SIG-M5 treated with dmso at 0.1 percent for 504 hours (cell line): ENCODE measurements around the gene TSHZ2.
"Not testable (repeated sequence)": the region's sequence is repeated elsewhere in the genome, so short reads cannot be mapped to it uniquely, and the experiment has no call there.

ENCODE experiments used
- DNase-seq: peaks from one replicate; lab custom pipeline; 2025; ENCODE audit not compliant: unreplicated experiment; lab: John Stamatoyannopoulos, UW

TSHZ2 gene

DNA sequence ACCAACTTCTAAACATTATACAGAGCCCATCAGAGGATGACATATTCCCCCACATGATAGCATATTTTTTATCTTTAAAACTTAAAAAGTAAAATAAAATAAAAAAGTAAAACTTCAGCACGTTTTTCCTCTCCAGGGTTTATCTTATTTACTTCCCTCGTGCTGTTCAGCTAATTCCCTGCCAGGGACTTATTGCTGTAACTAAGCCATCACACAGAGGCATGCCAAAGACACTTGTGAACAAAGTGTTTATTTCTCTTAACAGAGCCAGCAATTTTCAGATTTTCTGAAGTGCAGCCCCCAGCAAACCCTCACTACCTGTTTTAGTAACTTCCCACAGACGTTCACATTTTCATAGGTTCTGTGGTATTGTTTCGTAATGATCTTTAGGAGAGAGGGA, 327.7 kb downstream of the TSHZ2 start:
- DNase-seq = no peak

DNA sequence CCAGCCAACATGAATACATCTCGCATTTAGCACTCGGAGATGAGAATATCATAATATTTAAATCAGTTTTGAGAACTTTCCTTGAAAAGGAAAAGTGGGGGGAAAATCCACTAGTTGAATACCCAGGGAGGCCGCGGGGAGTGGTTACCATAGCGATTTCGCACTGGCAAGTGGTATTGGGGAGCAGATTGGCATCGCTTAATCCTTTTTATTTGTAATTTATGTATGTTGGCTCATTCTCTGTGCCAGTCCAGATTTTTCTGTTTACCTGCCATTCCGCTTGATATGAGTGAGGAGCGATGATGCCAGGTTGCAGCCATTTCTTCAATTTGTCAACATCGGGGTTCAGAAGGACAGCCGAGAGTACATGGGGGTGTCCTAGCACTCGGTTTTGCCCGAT, 329.7 kb downstream of the TSHZ2 start:
- no peak for DNase-seq

DNA sequence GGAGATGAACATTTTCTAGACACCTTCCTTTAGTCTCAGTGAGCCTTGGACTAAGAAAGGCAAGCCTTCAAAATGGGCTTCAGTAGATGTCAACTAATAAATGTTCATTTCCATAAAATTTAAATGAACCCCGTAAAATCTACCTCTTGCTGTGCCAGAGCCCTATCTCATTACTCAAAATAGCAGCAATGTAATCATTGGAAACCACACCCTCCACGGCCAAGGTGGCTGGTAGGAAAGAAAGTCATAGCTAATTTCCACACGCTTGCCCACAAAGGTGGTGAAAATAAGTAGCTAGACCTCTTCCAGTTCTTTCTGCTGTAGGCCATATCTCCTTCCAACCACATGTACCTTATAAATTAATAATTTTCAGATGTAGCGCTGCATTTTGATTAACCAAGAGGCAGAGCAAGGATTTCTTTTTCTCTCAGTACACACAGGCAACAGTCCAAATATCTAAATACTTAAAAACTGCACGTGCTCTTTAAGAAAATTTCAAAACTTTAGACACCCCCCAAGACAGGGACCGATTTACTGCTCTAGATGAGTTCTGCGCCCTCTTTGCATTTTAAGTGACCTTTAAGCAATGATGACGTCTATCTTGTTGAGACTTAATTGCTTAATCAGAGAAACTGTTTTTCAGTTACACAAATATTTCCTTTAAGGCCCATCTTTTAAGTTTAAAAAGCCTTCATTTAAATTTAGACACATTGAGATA, 330.7 kb downstream of the TSHZ2 start:
- no peak for DNase-seq

DNA sequence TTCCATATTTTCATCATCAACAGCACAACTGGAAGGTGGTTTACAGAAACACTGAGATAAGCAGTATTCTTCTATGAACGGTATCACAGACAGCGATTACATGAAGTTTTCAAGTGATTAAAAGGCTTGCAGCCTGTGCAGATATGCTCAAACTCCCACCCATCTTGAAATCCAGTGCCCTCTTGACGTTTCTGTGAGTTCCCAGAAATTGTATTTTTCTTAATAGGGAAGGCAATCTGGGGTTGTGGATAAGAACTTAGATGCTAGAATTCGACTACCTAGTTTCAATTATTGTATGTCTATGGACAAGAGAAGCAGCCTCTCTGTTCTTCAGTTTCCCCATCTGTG, 331.2 kb downstream of the TSHZ2 start:
- no peak for DNase-seq

DNA sequence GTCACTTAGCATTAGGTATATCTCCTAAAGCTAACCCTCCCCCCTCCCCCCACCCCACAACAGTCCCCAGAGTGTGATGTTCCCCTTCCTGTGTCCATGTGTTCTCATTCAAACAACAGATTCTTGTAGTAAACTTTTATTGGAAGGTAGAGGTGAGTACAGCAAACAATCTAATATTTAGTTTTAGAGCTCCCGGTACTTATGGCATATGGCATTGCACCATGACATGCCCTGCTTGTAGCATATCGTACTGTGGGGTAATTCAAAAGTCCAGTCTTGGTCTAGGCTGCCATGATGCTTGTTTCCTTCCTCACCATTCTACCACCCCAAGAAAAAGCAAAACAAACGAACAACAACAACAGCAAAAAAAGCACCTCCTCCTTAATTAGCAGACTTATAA, 332.0 kb downstream of the TSHZ2 start:
- no peak for DNase-seq

DNA sequence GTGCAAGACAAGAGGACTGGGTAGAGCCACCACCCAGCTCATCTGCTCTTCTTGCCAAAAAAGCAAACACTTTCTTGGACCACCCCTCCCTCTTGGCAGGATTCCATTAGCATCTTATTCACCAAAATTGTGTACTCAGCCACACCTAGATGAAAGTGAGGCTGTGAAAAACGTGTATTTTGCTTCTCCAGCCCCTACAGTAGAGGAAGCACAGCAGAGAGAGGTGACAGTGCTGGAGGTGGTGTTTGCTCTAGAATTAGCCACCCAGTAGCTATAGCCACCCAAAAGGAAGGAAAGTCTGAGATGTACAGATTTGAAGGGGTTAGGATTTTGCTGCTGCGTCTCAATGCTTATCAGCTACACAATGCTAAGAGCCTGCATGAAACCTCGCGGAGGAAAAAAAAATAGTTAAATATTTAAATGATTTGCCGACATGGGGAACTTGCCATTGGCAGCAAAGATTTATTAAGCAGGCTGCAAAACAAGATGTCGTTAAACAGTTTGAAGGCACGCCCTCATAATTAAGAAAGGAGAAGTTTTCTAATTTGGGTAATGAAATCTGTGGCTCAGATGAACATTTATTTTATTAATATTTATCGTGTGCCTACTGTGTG, 334.1 kb downstream of the TSHZ2 start:
- no peak for DNase-seq

DNA sequence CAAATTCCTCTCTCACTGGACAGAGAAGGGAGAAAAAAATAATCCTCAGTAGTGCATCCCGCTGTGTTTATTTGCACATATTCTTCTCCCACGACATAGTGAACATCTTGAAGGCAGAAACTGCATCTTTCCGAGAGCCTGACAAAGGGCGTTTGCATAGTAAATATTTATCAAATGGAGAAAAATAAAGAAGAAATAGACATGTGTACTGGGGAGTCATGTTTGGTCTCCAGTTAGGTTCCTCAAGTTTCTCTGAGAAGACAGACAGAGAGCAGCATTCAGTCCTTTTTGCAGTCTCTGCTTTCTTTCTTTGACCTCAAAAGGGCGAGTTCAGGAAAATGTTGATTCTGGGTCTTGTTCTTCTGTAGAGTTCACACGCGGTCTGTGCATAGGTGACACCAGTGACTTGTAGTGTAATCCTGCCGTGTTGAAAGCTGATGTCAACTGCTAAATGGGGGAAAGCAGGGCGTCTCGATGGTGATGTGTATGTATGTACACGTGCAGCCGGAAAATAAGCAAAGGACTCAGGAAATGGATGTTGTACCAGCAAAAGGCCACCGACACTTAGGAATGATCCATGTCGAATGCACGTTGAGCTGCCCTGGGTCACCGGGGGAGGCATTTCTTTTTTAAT, 335.9 kb downstream of the TSHZ2 start:
- no peak for DNase-seq

DNA sequence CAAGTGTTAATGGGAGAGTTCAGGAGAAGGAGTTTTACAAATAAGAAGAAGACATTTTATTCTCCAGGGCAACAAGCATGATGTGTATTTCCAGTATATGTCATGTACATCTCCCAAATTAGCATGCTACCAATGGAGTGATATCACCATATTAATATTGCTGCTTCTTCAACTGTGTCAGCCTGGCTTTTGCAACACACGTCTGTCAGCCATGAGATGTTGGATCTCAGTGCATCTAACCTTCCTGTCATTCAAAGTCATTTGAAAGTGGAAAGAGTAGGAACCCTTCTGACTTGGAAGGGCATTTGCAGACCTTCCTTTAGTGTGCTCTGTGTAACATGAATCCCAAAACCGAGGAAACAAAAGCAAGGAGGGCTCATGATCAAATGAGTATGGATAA, 337.4 kb downstream of the TSHZ2 start:
- DNase-seq = no peak

DNA sequence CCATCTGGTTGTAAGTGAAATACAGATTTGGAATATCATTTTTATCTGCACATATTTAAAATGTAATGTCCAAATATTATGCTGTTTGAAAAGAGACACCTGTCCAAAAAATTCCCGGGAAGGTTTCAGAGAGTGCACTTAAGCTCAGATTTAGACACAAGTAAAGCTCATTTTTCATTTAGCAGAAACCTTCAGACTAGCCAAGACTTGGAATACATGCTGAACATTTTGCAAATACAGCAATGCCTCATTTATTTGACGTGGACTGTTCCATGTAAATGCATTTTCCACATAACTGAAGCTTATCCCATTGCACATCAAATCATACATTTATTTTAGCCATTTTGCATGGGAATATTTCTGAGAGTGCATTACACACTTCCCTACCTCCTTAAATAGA, 340.8 kb downstream of the TSHZ2 start:
- no peak for DNase-seq

DNA sequence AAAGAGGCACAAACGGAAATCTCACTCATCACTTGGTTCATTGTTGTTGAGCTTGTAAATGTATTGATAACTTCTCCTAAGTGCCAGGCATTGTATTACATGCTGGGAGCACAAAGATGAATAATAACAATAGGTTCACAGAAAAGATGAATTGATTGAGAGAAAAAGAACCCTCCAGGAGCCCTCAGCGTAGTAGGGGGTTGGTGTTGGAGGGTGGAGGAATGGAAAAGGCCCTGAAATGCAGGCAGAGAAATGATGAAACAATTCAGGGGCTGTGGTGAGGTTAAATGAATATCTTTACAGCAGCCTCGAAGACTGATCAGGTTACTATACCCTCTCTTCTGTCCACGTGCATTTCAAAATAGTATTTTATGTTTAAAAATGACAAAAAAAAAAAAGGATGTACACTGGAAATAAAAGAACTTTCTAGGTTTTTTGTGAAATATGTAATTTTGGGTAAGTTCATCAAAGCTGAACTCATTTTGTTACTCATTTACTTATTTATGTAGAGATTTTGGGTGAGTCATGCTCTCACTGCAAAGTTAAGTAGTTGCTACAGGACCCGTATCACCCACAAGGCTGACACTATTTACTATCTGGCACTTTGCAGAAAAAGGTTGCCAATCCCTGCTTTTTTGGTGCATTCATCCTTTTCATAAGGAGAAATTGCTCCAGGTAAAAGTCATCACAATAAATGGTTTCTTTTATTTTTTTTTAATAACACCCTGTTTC, 344.2 kb downstream of the TSHZ2 start:
- DNase-seq = no peak

DNA sequence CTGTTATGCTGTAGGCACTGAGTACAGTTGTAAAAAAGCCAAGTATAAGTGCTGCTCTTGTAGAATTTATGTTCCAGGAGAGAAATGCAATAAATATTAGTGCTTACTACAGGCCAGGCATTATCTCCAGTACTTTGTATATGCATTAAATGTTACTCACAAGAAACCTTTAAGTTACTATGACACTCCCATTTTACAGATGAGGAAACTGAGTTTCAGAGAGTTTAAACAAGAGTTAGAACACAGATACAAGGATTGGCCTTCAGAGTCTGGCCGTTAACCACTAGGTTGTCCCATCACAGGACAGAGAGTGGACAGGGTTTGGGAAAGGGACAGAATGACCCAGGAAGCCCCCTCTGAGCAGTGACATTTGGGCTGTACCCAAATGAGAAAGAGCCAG, 347.0 kb downstream of the TSHZ2 start:
- DNase-seq = no peak

DNA sequence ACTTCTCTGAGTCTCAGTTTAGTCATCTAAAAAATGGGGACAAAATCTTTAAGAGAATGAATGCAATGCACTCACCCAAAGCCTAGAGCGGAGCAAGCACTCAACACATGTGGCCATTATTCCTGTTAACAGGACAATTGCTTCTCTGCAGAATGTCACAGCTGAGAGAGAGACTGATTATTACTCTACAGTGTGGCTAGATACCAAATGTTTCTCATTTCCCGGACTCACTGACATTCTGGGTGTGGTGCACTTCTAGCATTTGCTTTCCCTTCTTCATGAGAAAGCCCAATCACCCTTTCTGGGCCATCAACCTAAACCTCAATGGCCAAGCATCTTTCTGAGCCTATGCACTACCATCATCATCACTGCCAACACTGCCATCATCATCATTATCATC, 347.6 kb downstream of the TSHZ2 start:
- DNase-seq = no peak

DNA sequence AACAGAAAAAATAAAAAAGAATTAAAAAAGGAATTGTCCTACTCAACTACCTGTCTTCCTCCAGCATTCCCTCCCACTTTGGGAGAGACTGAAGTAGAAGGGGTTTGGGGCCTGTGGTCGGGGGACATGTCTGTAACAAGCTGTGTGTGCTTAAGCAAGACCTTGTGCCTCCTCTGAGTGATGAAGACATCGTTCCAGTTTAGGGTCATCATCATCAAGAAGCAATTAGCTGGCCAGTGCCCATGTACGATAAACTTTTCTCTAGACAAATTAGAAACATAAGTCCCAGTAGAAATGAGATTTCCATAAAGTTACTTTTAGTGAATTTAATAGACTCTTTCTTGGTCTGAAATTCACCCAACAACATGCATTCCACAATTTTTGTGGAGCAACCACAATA, 348.5 kb downstream of the TSHZ2 start:
- DNase-seq = no peak

DNA sequence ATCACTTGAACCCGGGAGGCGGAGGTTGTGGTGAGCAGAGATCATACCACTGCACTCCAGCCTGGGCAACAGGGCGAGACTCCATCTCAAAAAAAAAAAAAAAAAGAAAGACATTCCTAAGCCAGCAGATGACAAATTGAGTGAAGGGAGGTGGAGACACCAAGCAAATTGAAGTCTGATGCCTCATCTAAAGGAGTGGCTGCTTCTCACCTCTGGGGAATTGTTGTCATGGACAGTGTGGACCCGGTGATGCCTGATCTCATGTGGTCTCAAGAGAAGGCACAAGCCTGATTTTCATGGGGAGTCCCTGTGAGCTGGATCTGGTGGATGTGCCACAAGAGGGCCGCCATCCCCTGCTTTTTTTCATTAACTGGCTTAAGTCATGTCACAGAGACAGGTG, 349.4 kb downstream of the TSHZ2 start:
- DNase-seq = no peak

DNA sequence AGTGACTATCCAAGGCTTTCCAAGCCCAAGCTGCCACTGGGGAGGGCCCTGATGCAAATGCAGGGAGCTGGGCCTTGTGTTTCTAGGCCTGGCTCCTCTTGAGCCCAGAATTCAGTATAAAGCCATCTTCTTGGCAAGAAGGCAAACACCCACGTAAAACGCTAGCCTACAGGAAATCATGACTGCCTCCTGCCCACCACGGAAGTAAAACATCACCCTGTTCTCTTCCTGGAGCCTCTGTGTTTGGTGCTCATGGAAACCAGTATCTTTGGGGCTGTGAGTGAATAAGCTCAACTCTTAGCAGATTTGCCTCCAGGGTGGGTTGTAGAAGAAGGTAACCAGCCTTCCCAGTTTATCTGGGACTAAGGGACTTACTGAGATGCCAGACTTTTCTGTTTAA, 350.5 kb downstream of the TSHZ2 start:
- no peak for DNase-seq

DNA sequence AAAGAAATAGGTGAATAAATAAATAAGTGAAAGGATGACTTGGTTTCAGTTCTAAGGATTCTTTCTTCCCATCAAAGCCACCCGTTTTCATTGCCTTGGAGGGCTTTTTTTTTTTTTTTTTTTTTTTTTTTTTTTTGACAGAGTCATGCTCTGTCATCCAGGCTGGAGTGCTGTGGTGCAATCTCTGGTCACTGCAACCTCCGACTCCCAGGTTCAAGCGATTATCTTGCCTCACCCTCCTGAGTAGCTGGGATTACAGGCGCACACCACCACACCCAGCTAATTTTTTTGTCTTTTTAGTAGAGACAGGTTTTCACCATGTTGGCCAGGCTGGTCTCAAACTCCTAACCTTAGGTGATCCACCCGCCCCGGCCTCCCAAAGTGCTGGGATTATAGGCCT, 351.3 kb downstream of the TSHZ2 start:
- DNase-seq = not testable (repeated sequence)

DNA sequence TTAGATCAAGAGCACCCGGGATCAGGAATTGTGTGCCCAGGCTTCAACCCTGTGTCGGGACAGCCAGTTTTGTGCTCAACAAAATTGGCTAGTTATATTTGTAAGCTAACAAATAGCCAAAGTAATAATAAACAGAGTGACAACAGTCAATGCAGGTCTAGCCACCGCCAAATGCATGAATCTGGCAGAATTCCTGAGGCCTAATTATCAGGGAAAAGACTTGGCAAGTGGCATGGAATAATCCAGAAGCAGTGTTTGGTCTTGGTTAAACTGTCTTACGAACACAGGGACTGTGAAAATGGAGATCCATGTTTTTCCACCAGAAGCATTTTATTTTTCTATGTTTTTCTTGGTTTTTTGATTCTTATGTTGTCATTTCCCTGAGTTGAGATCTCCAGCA, 352.7 kb downstream of the TSHZ2 start:
- DNase-seq = no peak

DNA sequence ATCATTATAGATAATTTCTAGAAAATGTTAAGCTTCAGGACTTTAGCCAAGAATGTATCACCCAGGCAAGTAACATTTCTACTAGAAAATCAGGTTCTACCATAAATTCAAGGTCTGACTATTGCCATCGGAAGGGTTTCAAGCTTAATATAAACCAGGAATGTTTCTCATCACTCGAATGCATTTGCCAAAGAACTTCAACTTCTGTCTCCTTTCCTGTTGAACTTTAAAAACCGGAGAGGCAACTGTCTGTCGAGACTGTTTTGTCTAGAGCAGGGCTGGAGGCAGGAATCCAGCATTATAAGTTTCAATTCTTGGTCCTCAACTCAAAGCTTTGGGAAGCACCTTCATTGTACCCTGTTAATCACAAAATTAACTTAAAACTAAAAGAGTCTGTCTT, 356.8 kb downstream of the TSHZ2 start:
- DNase-seq = no peak

DNA sequence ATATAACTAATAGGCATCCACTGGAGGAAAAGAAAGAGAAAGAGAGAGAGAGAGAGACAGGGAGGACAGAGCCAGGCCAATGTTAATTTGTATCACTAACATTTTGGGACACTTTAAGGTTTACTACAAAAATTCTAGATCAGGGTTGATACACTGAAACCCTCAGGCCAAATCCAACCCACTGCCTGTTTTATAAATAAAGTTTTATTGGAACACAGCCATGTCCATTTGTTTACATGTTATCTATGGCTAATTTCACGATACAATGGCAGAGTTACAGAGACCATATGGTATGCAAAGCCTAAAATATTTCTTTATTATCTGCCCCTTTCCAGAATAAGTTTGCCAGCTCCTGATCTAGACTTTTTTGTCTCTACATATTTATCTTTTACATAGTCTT, 357.6 kb downstream of the TSHZ2 start:
- DNase-seq = no peak

DNA sequence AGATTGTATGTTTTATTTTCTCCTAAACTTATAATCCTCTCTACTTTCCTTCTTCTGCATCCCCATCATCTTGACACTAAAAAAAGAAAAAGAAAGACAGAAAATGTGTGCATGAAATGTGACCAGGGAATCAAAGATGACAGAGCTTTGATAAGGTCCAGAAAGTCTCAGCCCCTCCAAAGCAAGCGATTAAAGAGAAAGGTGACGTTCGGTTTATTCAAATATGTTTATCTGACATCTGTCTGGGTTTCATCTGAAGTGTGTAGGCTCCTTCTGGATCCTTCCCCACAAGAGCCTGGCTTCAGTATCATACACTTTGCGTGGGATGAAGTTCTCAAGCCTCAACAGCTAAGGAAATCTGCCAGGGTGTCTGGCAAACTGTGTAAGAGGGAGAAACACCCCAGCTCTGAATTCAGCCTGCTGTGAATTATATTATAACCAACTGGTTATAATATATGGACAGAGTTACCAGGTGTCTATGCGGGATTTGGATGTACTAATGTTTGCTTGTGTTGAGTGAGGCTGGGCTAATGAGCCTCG, 358.5 kb downstream of the TSHZ2 start:
- DNase-seq = no peak

DNA sequence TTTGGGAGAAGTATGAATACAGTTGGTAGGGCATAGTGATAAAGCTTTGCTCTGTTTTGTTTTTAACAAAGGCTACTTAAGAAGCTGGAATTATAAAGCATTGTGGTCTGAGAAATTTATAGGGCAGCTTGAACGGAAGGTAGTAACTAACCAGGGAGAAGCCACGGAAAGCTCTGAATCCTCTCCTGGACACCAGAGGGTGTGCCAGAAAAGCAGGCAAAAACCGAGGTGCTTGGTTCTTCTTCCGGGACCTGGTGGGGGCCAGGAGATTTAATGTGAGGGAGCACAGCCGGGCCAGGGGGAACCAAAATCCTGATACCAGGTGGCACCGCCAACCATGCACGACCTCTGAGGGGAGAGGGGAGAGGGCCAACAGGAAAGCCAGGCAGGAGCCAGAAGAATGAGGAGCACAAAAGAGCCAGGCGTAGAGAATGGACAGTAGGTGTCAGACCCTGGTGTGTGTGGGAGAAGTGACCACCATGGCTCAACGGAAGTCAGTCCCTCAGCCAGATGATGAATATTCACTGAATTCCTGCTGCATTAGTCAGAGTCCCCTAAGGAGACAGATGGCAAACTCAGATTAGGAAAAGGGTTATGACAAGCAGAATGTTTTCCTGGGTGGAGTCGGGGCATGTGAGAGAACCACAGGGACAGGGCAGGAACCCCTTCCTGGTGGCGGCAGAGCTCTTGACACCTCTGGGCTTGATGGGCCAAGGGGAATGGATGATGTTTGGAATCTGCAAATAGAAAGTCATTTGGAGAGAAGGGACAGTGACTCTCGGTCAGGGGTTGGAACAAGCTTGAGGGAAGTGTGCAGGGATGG, 359.2 kb downstream of the TSHZ2 start:
- DNase-seq = peak; percentile 28
